ENCODE data around the gene ANAPC2. TPM values are rescaled to one million over a fixed set of nuclear protein-coding genes. Genes with fewer than 3 reads are reported as not detected.
A peak's percentile ranks its signal among the peaks of the same experiment; 100 is the strongest.

Gene ANAPC2
- total RNA-seq, 1 donor from 2014 or later: 24.1 TPM

DNA sequence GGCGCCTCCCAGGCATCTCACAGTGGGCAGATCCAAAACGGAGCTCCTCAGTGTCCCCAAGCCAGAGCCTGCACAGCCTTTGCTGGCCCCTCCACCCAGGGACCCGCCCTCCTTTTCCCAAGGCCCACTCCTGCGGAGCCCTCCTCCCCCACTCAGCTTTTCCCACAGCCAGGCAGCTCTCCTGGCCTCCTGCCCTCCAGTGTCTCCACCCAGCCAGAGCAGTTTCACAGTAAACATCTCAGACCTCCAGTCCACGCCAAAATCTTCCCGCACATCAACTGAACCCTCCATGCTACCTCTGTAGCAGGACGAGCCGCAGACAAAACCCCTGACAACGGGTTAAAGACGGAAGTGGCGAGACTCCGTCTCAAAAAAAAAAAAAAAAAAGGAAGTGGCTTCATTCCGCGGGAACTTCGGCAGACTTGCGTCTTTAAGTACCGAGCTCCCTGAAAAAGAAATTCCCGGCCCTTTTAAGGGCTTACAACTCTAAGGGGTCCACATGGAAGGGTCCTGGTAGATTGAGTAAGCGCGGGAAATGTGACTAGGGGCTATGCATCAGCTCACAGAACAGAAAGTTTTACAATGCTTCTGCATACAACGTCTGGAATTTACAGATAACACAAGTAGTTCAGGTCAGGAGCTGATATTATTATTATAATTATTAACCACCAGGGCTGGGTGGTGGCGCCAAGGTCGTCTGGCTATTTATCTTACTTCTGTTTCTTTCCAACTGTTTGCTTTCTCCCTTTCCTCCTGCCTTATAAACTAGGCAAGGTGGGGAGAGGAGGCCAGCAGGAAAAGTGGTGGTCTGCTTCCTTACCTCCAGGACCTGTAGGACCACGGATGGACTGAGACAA lies 60.8 kb downstream of the ANAPC2 start:
- no peak for DNase-seq (ENCODE audit: low spot score in 2 of 2)

DNA sequence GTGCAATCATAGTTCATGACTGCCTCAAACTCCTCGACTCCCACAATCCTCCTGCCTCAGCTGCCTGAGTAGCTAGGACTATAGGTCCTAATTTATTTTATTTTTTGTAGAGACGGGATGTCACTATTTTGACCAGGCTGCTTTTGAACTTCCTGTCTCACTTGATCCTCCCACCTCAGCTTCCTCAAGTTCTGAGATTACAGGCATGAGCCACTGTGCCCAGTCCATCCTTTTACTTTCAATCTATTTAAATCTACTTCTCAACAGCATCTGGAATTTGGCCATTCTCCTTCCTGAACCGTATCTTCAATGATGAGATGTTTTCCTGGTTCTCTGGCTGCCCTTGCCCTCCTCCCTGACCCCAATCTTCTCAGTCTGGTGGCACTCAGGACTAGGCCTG lies 61.6 kb downstream of the ANAPC2 start:
- TF ChIP-seq, protein P1, sequence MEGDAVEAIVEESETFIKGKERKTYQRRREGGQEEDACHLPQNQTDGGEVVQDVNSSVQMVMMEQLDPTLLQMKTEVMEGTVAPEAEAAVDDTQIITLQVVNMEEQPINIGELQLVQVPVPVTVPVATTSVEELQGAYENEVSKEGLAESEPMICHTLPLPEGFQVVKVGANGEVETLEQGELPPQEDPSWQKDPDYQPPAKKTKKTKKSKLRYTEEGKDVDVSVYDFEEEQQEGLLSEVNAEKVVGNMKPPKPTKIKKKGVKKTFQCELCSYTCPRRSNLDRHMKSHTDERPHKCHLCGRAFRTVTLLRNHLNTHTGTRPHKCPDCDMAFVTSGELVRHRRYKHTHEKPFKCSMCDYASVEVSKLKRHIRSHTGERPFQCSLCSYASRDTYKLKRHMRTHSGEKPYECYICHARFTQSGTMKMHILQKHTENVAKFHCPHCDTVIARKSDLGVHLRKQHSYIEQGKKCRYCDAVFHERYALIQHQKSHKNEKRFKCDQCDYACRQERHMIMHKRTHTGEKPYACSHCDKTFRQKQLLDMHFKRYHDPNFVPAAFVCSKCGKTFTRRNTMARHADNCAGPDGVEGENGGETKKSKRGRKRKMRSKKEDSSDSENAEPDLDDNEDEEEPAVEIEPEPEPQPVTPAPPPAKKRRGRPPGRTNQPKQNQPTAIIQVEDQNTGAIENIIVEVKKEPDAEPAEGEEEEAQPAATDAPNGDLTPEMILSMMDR (IDR thresholded peaks at IDR 0.05): no peak
- DNase-seq (ENCODE audit: low spot score in 2 of 2): no peak
- intact Hi-C loops (cut with DNase I): no loop called here
- Histone ChIP-seq H3K27me3 (no peaks in the 10 kb centered on the region), H3K4me3 (peak overlapping the region in 1 of 2 donors; percentile 81), H3K27ac (peak overlapping the region; percentile 43 to 45), H3K36me3 (no peaks in the 10 kb centered on the region), H3K4me1 (peaks cover 7 to 12% of the 10 kb centered on the region in 2 donors), H3K9me3 (no peaks in the 10 kb centered on the region)

More for the DNA sequence above, 60.8 kb downstream of the ANAPC2 start:
- Histone ChIP-seq H3K36me3 (no peaks in the 10 kb centered on the region), H3K27ac (peak overlapping the region; percentile 43 to 45), H3K9me3 (no peaks in the 10 kb centered on the region), H3K4me3 (peak overlapping the region; percentile 44 to 81), H3K4me1 (peaks cover 7 to 12% of the 10 kb centered on the region in 2 donors), H3K27me3 (no peaks in the 10 kb centered on the region)
- intact Hi-C loops (cut with DNase I): no loop called here
- TF ChIP-seq, protein P1 (IDR thresholded peaks at IDR 0.05): no peak

Other genes with a start within 250 kb of the ANAPC2 start
- gene FBXW5, start 243.8 kb downstream of the ANAPC2 start, total RNA-seq: 421 TPM
- 8.6 TPM for gene C8G, start 243.3 kb downstream of the ANAPC2 start, total RNA-seq
- not detected for gene LCN12, start 236.3 kb downstream of the ANAPC2 start, total RNA-seq
- gene PTGDS, start 211.1 kb downstream of the ANAPC2 start, total RNA-seq: 68.3 TPM
- not detected for gene LCNL1, start 205.6 kb downstream of the ANAPC2 start, total RNA-seq
- gene PAXX, start 196.1 kb downstream of the ANAPC2 start, total RNA-seq: 87.0 TPM
- 2.8 TPM for gene CLIC3, start 192.0 kb downstream of the ANAPC2 start, total RNA-seq
- 102 TPM for gene ABCA2, start 160.3 kb downstream of the ANAPC2 start, total RNA-seq
- gene FUT7, start 156.5 kb downstream of the ANAPC2 start, total RNA-seq: not detected
- 579 TPM for gene NPDC1, start 142.4 kb downstream of the ANAPC2 start, total RNA-seq
- gene ENTPD2, start 134.5 kb downstream of the ANAPC2 start, total RNA-seq: not detected
- 8.7 TPM for gene SAPCD2, start 118.0 kb downstream of the ANAPC2 start, total RNA-seq
- 17.1 TPM for gene UAP1L1, start 111.0 kb downstream of the ANAPC2 start, total RNA-seq
- gene MAN1B1, start 101.6 kb downstream of the ANAPC2 start, total RNA-seq: 85.3 TPM
- gene DPP7, start 73.8 kb downstream of the ANAPC2 start, total RNA-seq: 176 TPM
- gene GRIN1, start 49.4 kb downstream of the ANAPC2 start, total RNA-seq: not detected
- gene LRRC26, start 18.5 kb downstream of the ANAPC2 start, total RNA-seq: not detected
- gene TMEM210, start 16.5 kb downstream of the ANAPC2 start, total RNA-seq: not detected
- gene SSNA1, start 116 bp upstream of the ANAPC2 start, total RNA-seq: 123 TPM
- 2.8 TPM for gene TPRN, start 12.2 kb upstream of the ANAPC2 start, total RNA-seq
- gene TMEM203, start 17.1 kb upstream of the ANAPC2 start, total RNA-seq: 24.3 TPM
- gene NDOR1, start 17.1 kb upstream of the ANAPC2 start, total RNA-seq: 27.0 TPM
- gene RNF208, start 33.7 kb upstream of the ANAPC2 start, total RNA-seq: 6.7 TPM
- not detected for gene CYSRT1, start 36.6 kb upstream of the ANAPC2 start, total RNA-seq
- gene RNF224, start 38.9 kb upstream of the ANAPC2 start, total RNA-seq: not detected
- gene SLC34A3, start 42.3 kb upstream of the ANAPC2 start, total RNA-seq: not detected
- gene TUBB4B, start 52.7 kb upstream of the ANAPC2 start, total RNA-seq: 403 TPM
- gene STPG3, start 62.7 kb upstream of the ANAPC2 start, total RNA-seq: not detected
- gene NELFB, start 66.8 kb upstream of the ANAPC2 start, total RNA-seq: 71.7 TPM
- gene TOR4A, start 89.2 kb upstream of the ANAPC2 start, total RNA-seq: 38.3 TPM
- gene NRARP, start 113.7 kb upstream of the ANAPC2 start, total RNA-seq: 51.7 TPM
- 16.7 TPM for gene EXD3, start 234.6 kb upstream of the ANAPC2 start, total RNA-seq
- 6.9 TPM for gene NOXA1, start 234.8 kb upstream of the ANAPC2 start, total RNA-seq

All from ascending aorta (tissue), 2 donors.